ENCODE measurements around the gene UBE2M. TPM values are rescaled to one million over a fixed set of nuclear protein-coding genes. Genes with fewer than 3 reads are reported as not detected.

UBE2M gene
- total RNA-seq, 1 experiment from 2014 or later = 127 TPM

GRCh38 chr19:58586133-58586765, 27.8 kb upstream of the UBE2M start:
- Histone ChIP-seq H2BK5ac (ENCODE audit: insufficient read length, low read length) (no peak overlapping the region), H3K56ac (ENCODE audit: insufficient read length, low read depth, low read length) (no peak overlapping the region), H3K18ac (ENCODE audit: insufficient read length, low read depth, low read length) (no peak overlapping the region), H4K5ac (ENCODE audit: insufficient read length, low read depth, low read length) (no peak overlapping the region), H3K9me3 (ENCODE audit: control insufficient read depth, low read depth, low read length) (no peaks in the 10 kb centered on the region), H3K9ac (ENCODE audit: extremely low read depth, insufficient read length, low read length) (no peak overlapping the region), H2BK120ac (ENCODE audit: low read depth, low read length, poor library complexity, severe bottlenecking) (no peak overlapping the region), H3K4me1 (ENCODE audit: insufficient read depth, low read length) (no peaks in the 10 kb centered on the region), H3T11ph (ENCODE audit: low read length) (no peak overlapping the region), H2BK20ac (ENCODE audit: low read depth, low read length, poor library complexity, severe bottlenecking) (no peak overlapping the region), H3K4ac (ENCODE audit: low read depth, low read length) (no peak overlapping the region), H3K23ac (ENCODE audit: insufficient read length, low read depth, low read length) (no peak overlapping the region), H3K27me3 (ENCODE audit: insufficient read depth, low read length) (no peaks in the 10 kb centered on the region), H4K91ac (ENCODE audit: insufficient read length, low read depth, low read length) (no peak overlapping the region), H2BK15ac (ENCODE audit: low read depth, low read length) (no peak overlapping the region), H3K27ac (ENCODE audit: insufficient read length, low read depth, low read length) (no peak overlapping the region), H4K8ac (replicated peaks; ENCODE audit: insufficient read length, low read depth, low read length) (no peak overlapping the region), H2AK5ac (ENCODE audit: insufficient read length, low read length) (no peak overlapping the region), H2BK12ac (ENCODE audit: insufficient read length, low read depth, low read length) (no peak overlapping the region), H3K4me2 (ENCODE audit: insufficient read depth, insufficient read length, low read length) (no peak overlapping the region), H4K20me1 (ENCODE audit: control insufficient read depth, insufficient read depth, insufficient read length) (no peaks in the 10 kb centered on the region), H3K79me2 (ENCODE audit: insufficient read depth, low read length) (no peaks in the 10 kb centered on the region), H3K79me1 (ENCODE audit: insufficient read depth, low read depth, low read length, poor library complexity, severe bottlenecking) (no peaks in the 10 kb centered on the region), H3K23me2 (ENCODE audit: insufficient read length, low read depth, low read length, poor library complexity, severe bottlenecking) (no peaks in the 10 kb centered on the region), H2AFZ (ENCODE audit: low read length) (no peak overlapping the region), H3K14ac (ENCODE audit: insufficient read depth, low read length) (no peak overlapping the region)
- TF ChIP-seq CTCF (conservative IDR thresholded peaks at IDR 0.05) = no peak
- Mint-ChIP-seq H3K36me3 (ENCODE audit: insufficient read depth in 1 of 3, low read depth in 3 of 3) (peaks cover 12 to 18% (median 13%) of the 10 kb centered on the region in 3 experiments), H3K27me3 (ENCODE audit: low read depth) (no peaks in the 10 kb centered on the region), H3K27ac (no peak overlapping the region), H3K4me1 (peaks cover 2 to 3% of the 10 kb centered on the region in 2 experiments), H3K4me3 (no peak overlapping the region), H3K9me3 (no peaks in the 10 kb centered on the region)
- WGBS (ENCODE audit: extremely low coverage, insufficient read length, low lambda C conversion rate) = no CpG with 5 or more reads among the region's 4 CpGs
- no peak for DNase-seq

Data from H9 (cell line).